ENCODE results near the gene SYT7.

DNA sequence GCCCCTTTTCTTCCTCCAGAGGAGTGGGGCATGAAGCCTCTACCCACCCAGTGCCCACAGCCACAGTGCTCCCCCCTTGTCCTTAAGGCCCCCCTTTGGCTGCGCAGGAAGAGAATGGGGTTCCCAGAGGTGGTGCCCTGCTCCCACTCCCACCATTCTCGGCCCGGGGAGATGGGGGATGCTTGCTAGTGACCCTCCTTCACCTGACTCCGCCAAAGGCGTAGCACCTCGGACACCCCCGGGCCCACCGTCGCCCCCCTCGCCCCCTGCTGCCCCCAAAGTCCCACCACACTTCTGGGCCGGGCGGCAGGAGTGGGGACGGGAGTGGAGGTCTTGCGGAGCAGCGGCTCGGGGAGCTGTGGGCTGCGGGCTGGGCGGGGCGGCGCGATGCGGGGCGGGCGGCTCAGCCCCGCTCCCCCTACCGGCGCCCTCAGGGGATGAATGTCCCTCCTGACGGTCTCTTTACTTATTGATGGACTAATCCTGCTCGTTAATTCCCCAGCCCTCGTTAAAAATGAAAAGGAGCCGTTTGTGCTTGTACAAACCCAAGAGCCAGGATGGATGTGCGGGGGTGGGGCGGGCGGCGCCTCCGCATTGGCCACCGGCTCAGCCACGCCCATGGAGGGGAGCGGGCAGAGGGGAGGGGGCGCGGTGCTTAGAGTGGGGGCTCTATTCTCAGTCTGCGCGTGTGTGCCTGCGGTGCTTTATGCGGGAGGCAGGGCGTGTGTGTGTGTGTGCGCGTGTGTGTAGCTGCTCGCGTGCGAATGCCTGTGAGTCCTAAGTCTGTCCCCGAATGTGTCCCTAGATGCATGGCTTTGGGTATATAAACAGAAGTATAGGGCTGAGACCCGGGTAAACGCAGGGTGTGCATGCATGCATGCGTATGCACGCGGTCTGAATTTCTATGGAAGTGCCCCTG lies 25.6 kb downstream of the SYT7 start:
- TF ChIP-seq CTCF (IDR thresholded peaks at IDR 0.05) (no peak), POLR2A (IDR thresholded peaks at IDR 0.05) (no peak)
